ENCODE results near the gene SLX4IP.

SLX4IP gene

GRCh38 chr20:10634211-10634610, 199.1 kb downstream of the SLX4IP start:
- no peak for DNase-seq

GRCh38 chr20:10634683-10635411, 199.7 kb downstream of the SLX4IP start:
- DNase-seq, result no peak

- DNase-seq, result no peak
Observed at GRCh38 chr20:10635476-10636208, 200.5 kb downstream of the SLX4IP start.

GRCh38 chr20:10636326-10636818, 201.3 kb downstream of the SLX4IP start:
- no peak for DNase-seq

- DNase-seq, result no peak
Observed at GRCh38 chr20:10637031-10637559, 202.0 kb downstream of the SLX4IP start.

GRCh38 chr20:10637563-10637962, 202.5 kb downstream of the SLX4IP start:
- no peak for DNase-seq

GRCh38 chr20:10639077-10639736, 204.1 kb downstream of the SLX4IP start:
- no peak for DNase-seq

GRCh38 chr20:10639737-10640556, 204.8 kb downstream of the SLX4IP start:
- DNase-seq, result no peak

GRCh38 chr20:10640897-10641296, 205.8 kb downstream of the SLX4IP start:
- DNase-seq, result no peak

- no peak for DNase-seq
Observed at GRCh38 chr20:10641467-10641866, 206.4 kb downstream of the SLX4IP start.

GRCh38 chr20:10641893-10642292, 206.8 kb downstream of the SLX4IP start:
- DNase-seq, result no peak

- no peak for DNase-seq
Observed at GRCh38 chr20:10642856-10643559, 207.9 kb downstream of the SLX4IP start.

- DNase-seq, result no peak
Observed at GRCh38 chr20:10643560-10643873, 208.4 kb downstream of the SLX4IP start.

- no peak for DNase-seq
Observed at GRCh38 chr20:10644458-10645204, 209.5 kb downstream of the SLX4IP start.

GRCh38 chr20:10645205-10645570, 210.1 kb downstream of the SLX4IP start:
- DNase-seq, result no peak

GRCh38 chr20:10646006-10646405, 210.9 kb downstream of the SLX4IP start:
- DNase-seq, result no peak

- no peak for DNase-seq
Observed at GRCh38 chr20:10646886-10647420, 211.8 kb downstream of the SLX4IP start.

GRCh38 chr20:10647471-10647870, 212.4 kb downstream of the SLX4IP start:
- DNase-seq, result no peak

GRCh38 chr20:10647909-10648308, 212.8 kb downstream of the SLX4IP start:
- no peak for DNase-seq

GRCh38 chr20:10648651-10649050, 213.5 kb downstream of the SLX4IP start:
- DNase-seq, result no peak

Data from right kidney (tissue), 1 donor.